GM10266 (cell line): Measurements from ENCODE around the gene SHANK1.
A peak's percentile ranks its signal among the peaks of the same experiment; 100 is the strongest.

Experiments used
- DNase-seq: peaks from one replicate; pipeline ENCODE4 v3.0.0; 2012; ENCODE audit errors: extremely low spot score
- CTCF ChIP-seq: IDR thresholded peaks from 2 replicates; pipeline ENCODE4 v1.5.1; 2012; ENCODE audit warnings: mild to moderate bottlenecking, low read depth; ENCODE audit not compliant: control insufficient read depth, insufficient read depth; ENCODE audit errors: missing control alignments

Gene SHANK1

GRCh38 chr19:50697414-50698124 is 22.0 kb downstream of the SHANK1 start:
- no peak for DNase-seq
- no peak for TF ChIP-seq CTCF

- no peak for TF ChIP-seq CTCF
- DNase-seq: no peak
Measured at GRCh38 chr19:50696094-50696483, 23.5 kb downstream of the SHANK1 start.

- TF ChIP-seq CTCF: no peak
- peak; percentile 82 for DNase-seq
Measured at GRCh38 chr19:50695251-50696093, 24.1 kb downstream of the SHANK1 start.

- no peak for TF ChIP-seq CTCF
- DNase-seq: no peak
Measured at GRCh38 chr19:50694815-50695145, 24.8 kb downstream of the SHANK1 start.

- TF ChIP-seq CTCF: no peak
- DNase-seq: no peak
Measured at GRCh38 chr19:50693064-50693975, 26.3 kb downstream of the SHANK1 start.

- TF ChIP-seq CTCF: no peak
- DNase-seq: no peak
Measured at GRCh38 chr19:50690439-50690838, 29.2 kb downstream of the SHANK1 start.

GRCh38 chr19:50688766-50689165 is 30.8 kb downstream of the SHANK1 start:
- no peak for TF ChIP-seq CTCF
- DNase-seq: no peak
